Measurements from ENCODE around the gene TNS4. TPM values are rescaled to one million over a fixed set of nuclear protein-coding genes. Genes with fewer than 3 reads are reported as not detected.

The TNS4 gene
- total RNA-seq, 1 experiment from 2014 or later = 36.6 TPM

GRCh38 chr17:40452921-40453378 lies 48.5 kb downstream of the TNS4 start:
- H3K79me2 ChIP-seq (ENCODE audit: insufficient read depth, low read length) = no peaks in the 10 kb centered on the region
- no peak overlapping the region for H3K9ac ChIP-seq (ENCODE audit: low read length)
- H4K20me1 ChIP-seq (ENCODE audit: insufficient read depth) = no peaks in the 10 kb centered on the region
- ATAC-seq (no peak), DNase-seq (ENCODE audit: low read depth, low spot score) (no peak)
- H3K9me3 ChIP-seq (ENCODE audit: control insufficient read depth in 1 of 2, insufficient read depth in 1 of 2, low read depth in 1 of 2, low read length in 2 of 2) = no peaks in the 10 kb centered on the region
- POLR2A ChIA-PET = no interaction called here
- intact Hi-C loops (cut with micrococcal nuclease) = no loop called here
- H3K4me2 ChIP-seq (ENCODE audit: low read length) = peak overlapping the region; percentile 33
- H3K27me3 ChIP-seq (ENCODE audit: insufficient read depth, low read length) = no peaks in the 10 kb centered on the region
- no peaks in the 10 kb centered on the region for H3K36me3 ChIP-seq (ENCODE audit: control insufficient read depth in 1 of 2, insufficient read depth in 2 of 2, low read length in 2 of 2)
- H2AFZ ChIP-seq (ENCODE audit: low read depth, low read length, poor library complexity, severe bottlenecking) = no peak overlapping the region
- H3K27ac ChIP-seq (ENCODE audit: low read depth, low read length) = no peak overlapping the region
- CTCF ChIA-PET = no interaction called here
- H3K4me3 ChIP-seq (replicated peaks in 1 of 2; ENCODE audit: low read depth in 1 of 2, low read length in 2 of 2) = no peak overlapping the region
- no peaks in the 10 kb centered on the region for H3K9me2 ChIP-seq (ENCODE audit: insufficient read depth)
- BruUV-seq (replicated peaks) = no TSS peak
- RAD21 ChIA-PET (ENCODE audit: low non-redundant PET in 1 of 2, low total read pairs in 2 of 2, uncharacterized antibody in 2 of 2, unreplicated experiment in 2 of 2) = no interaction called here
- H3K4me1 ChIP-seq (ENCODE audit: control insufficient read depth in 1 of 2, insufficient read depth in 2 of 2, low read length in 2 of 2) = peaks cover 0 to 32% of the 10 kb centered on the region in 2 experiments; a peak in 2 of 4 replicates
- TF ChIP-seq EZH2phosphoT487 (IDR thresholded peaks at IDR 0.05; ENCODE audit: borderline replicate concordance) (no peak), POLR2A (IDR thresholded peaks at IDR 0.05; ENCODE audit: borderline replicate concordance, extremely low read depth, insufficient read depth, insufficient read length) (no peak), EGR1 (IDR thresholded peaks at IDR 0.05; ENCODE audit: low read depth) (no peak)

DNA sequence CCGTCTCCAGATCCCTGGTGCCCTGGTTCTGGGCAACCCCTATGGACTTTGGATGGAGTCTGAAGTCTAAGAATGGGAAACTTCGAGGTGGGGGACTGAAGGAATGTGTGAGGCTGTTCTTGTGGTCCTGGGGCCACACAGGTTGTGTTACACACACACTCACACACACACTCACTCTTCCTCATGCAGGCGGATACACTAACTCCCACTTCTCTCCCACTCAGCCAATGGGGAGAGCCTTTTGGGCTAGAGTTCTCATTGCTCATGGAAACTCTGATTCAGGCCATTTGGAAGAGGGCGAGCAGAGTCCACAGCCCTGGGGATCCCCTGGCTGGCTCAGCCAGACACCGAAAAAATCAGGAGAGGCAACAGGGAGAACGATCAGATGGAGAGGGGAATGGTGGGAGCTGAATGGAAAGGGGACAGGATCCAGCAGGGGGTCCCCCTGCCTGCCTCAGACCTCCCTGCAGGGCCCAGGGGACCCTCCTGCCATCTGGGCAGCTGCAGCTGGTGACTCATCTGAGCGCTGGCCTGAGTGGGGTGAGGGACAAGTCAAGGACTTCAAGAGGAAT lies 49.1 kb downstream of the TNS4 start:
- H3K4me2 ChIP-seq (ENCODE audit: low read length) = peak overlapping the region; percentile 33
- H3K27ac ChIP-seq (ENCODE audit: low read depth, low read length) = no peak overlapping the region
- peaks cover 0 to 29% of the 10 kb centered on the region in 2 experiments; a peak in 2 of 4 replicates for H3K4me1 ChIP-seq (ENCODE audit: control insufficient read depth in 1 of 2, insufficient read depth in 2 of 2, low read length in 2 of 2)
- H4K20me1 ChIP-seq (ENCODE audit: insufficient read depth) = no peaks in the 10 kb centered on the region
- H3K4me3 ChIP-seq (replicated peaks in 1 of 2; ENCODE audit: low read depth in 1 of 2, low read length in 2 of 2) = no peak overlapping the region
- intact Hi-C loops (cut with micrococcal nuclease) = no loop called here
- ChIA-PET RAD21 (ENCODE audit: low non-redundant PET in 1 of 2, low total read pairs in 2 of 2, uncharacterized antibody in 2 of 2, unreplicated experiment in 2 of 2) (no interaction called here), CTCF (no interaction called here), POLR2A (no interaction called here)
- BruUV-seq (replicated peaks) = no TSS peak
- H2AFZ ChIP-seq (ENCODE audit: low read depth, low read length, poor library complexity, severe bottlenecking) = no peak overlapping the region
- ATAC-seq (no peak), DNase-seq (ENCODE audit: low read depth, low spot score) (no peak)
- H3K9me2 ChIP-seq (ENCODE audit: insufficient read depth) = no peaks in the 10 kb centered on the region
- H3K9me3 ChIP-seq (ENCODE audit: control insufficient read depth in 1 of 2, insufficient read depth in 1 of 2, low read depth in 1 of 2, low read length in 2 of 2) = no peaks in the 10 kb centered on the region
- TF ChIP-seq ATF3 (IDR thresholded peaks at IDR 0.05) = no peak
- TF ChIP-seq FOSL1 (IDR thresholded peaks at IDR 0.05; ENCODE audit: low read depth) = 0 out of 2 replicates have a peak, but pooled peaks have one; percentile 39
- no peak for TF ChIP-seq ELF1 (IDR thresholded peaks at IDR 0.05; ENCODE audit: borderline replicate concordance, low read depth)
- TF ChIP-seq EGR1 (IDR thresholded peaks at IDR 0.05; ENCODE audit: low read depth) = no peak
- no peak for TF ChIP-seq EZH2 (IDR thresholded peaks at IDR 0.05)
- no peak for TF ChIP-seq ZBTB33 (IDR thresholded peaks at IDR 0.05; ENCODE audit: extremely low read depth, insufficient replicate concordance, low read length)
- no peak for TF ChIP-seq ZNF274 (IDR thresholded peaks at IDR 0.05; ENCODE audit: low read depth, low read length)
- TF ChIP-seq REST (IDR thresholded peaks at IDR 0.05; ENCODE audit: low read depth) = no peak
- H3K27me3 ChIP-seq (ENCODE audit: insufficient read depth, low read length) = no peaks in the 10 kb centered on the region
- no peaks in the 10 kb centered on the region for H3K36me3 ChIP-seq (ENCODE audit: control insufficient read depth in 1 of 2, insufficient read depth in 2 of 2, low read length in 2 of 2)
- no peaks in the 10 kb centered on the region for H3K79me2 ChIP-seq (ENCODE audit: insufficient read depth, low read length)
- no peak overlapping the region for H3K9ac ChIP-seq (ENCODE audit: low read length)
